Muscle layer of colon (tissue), 2 donors: ENCODE results near the gene HSD17B12.

Experiments used
- H3K27ac ChIP-seq: one replicate; pipeline ENCODE4 v1.7.0; 2013; ENCODE audit warnings: low read depth, mild to moderate bottlenecking, low read length, moderate library complexity
- H3K27me3 ChIP-seq, 2 donors: one replicate each; pipeline ENCODE4 v1.7.0; 2013; ENCODE audit warnings: low read length in 2 of 2, mild to moderate bottlenecking in 2 of 2; ENCODE audit not compliant: insufficient read depth in 2 of 2, control insufficient read depth in 1 of 2
- H3K36me3 ChIP-seq: one replicate; pipeline ENCODE4 v1.7.0; 2013; ENCODE audit warnings: mild to moderate bottlenecking, low read length; ENCODE audit not compliant: insufficient read depth
- H3K4me1 ChIP-seq: one replicate; pipeline ENCODE4 v1.7.0; 2013; ENCODE audit warnings: mild to moderate bottlenecking, low read length; ENCODE audit not compliant: insufficient read depth
- H3K4me3 ChIP-seq, 2 donors: one replicate each; pipeline ENCODE4 v1.7.0; 2013; ENCODE audit warnings: low read length in 2 of 2, low read depth in 1 of 2, mild to moderate bottlenecking in 1 of 2, moderate library complexity in 1 of 2
- H3K9ac ChIP-seq: one replicate; pipeline ENCODE4 v1.7.0; 2013; ENCODE audit warnings: low read length
- H3K9me3 ChIP-seq: one replicate; pipeline ENCODE4 v1.7.0; 2013; ENCODE audit warnings: mild to moderate bottlenecking, low read length
- donor health status: abdominal sarcoma.
- donor health status: Adenocarcinoma of cecum.

The HSD17B12 gene

GRCh38 chr11:43874078-43874477 lies 193.5 kb downstream of the HSD17B12 start:
- Histone ChIP-seq H3K4me1 (no peaks in the 10 kb centered on the region), H3K36me3 (no peaks in the 10 kb centered on the region), H3K27me3 (peaks cover 7 to 14% of the 10 kb centered on the region in 2 donors), H3K27ac (no peak overlapping the region), H3K9ac (no peak overlapping the region), H3K4me3 (no peak overlapping the region), H3K9me3 (no peaks in the 10 kb centered on the region)

- Histone ChIP-seq H3K36me3 (no peaks in the 10 kb centered on the region), H3K4me3 (no peak overlapping the region), H3K27ac (no peak overlapping the region), H3K9me3 (no peaks in the 10 kb centered on the region), H3K4me1 (no peaks in the 10 kb centered on the region), H3K27me3 (peaks cover 7 to 14% of the 10 kb centered on the region in 2 donors), H3K9ac (no peak overlapping the region)
These were observed 194.2 kb downstream of the HSD17B12 start for GRCh38 chr11:43874738-43875137.

GRCh38 chr11:43879789-43880639 lies 199.5 kb downstream of the HSD17B12 start:
- no peak overlapping the region for H3K27ac ChIP-seq
- peaks cover 19% of the 10 kb centered on the region for H3K4me1 ChIP-seq
- peaks cover 21% of the 10 kb centered on the region for H3K36me3 ChIP-seq
- H3K9me3 ChIP-seq = no peaks in the 10 kb centered on the region
- H3K9ac ChIP-seq = peak overlapping the region; percentile 26
- no peaks in the 10 kb centered on the region for H3K27me3 ChIP-seq
- H3K4me3 ChIP-seq = peak overlapping the region; percentile 93

- Histone ChIP-seq H3K36me3 (peaks cover 27% of the 10 kb centered on the region), H3K4me1 (peaks cover 19% of the 10 kb centered on the region), H3K27ac (no peak within 1 kb of the TSS), H3K4me3 (peak within 1 kb of the TSS; percentile 93), H3K9ac (peak within 1 kb of the TSS; percentile 93), H3K9me3 (no peaks in the 10 kb centered on the region), H3K27me3 (no peaks in the 10 kb centered on the region)
These were observed 200.2 kb downstream of the HSD17B12 start, which contains the start of gene ALKBH3 for GRCh38 chr11:43880640-43881159. Gene ALKBH3 (plus strand): TSS chr11:43880831. CDS start chr11:43882653, 1,822 bp downstream.

GRCh38 chr11:43892851-43893250 lies 212.3 kb downstream of the HSD17B12 start:
- no peak overlapping the region for H3K4me3 ChIP-seq
- no peaks in the 10 kb centered on the region for H3K27me3 ChIP-seq
- H3K4me1 ChIP-seq = no peaks in the 10 kb centered on the region
- H3K9me3 ChIP-seq = no peaks in the 10 kb centered on the region
- H3K9ac ChIP-seq = no peak overlapping the region
- H3K27ac ChIP-seq = no peak overlapping the region
- H3K36me3 ChIP-seq = peaks cover 64% of the 10 kb centered on the region

GRCh38 chr11:43894546-43894945 lies 214.0 kb downstream of the HSD17B12 start:
- Histone ChIP-seq H3K9me3 (no peaks in the 10 kb centered on the region), H3K9ac (no peak overlapping the region), H3K27me3 (no peaks in the 10 kb centered on the region), H3K36me3 (peaks cover 67% of the 10 kb centered on the region), H3K4me1 (no peaks in the 10 kb centered on the region), H3K4me3 (no peak overlapping the region), H3K27ac (no peak overlapping the region)

GRCh38 chr11:43895601-43896000 lies 215.1 kb downstream of the HSD17B12 start:
- H3K9me3 ChIP-seq = no peaks in the 10 kb centered on the region
- H3K4me1 ChIP-seq = no peaks in the 10 kb centered on the region
- peaks cover 64% of the 10 kb centered on the region for H3K36me3 ChIP-seq
- H3K27me3 ChIP-seq = no peaks in the 10 kb centered on the region
- H3K4me3 ChIP-seq = no peak overlapping the region
- no peak overlapping the region for H3K9ac ChIP-seq
- H3K27ac ChIP-seq = no peak overlapping the region

GRCh38 chr11:43898574-43898973 lies 218.0 kb downstream of the HSD17B12 start:
- peaks cover 52% of the 10 kb centered on the region for H3K36me3 ChIP-seq
- no peak overlapping the region for H3K4me3 ChIP-seq
- no peaks in the 10 kb centered on the region for H3K27me3 ChIP-seq
- H3K4me1 ChIP-seq = no peaks in the 10 kb centered on the region
- no peak overlapping the region for H3K27ac ChIP-seq
- H3K9me3 ChIP-seq = no peaks in the 10 kb centered on the region
- no peak overlapping the region for H3K9ac ChIP-seq

GRCh38 chr11:43899094-43899493 lies 218.6 kb downstream of the HSD17B12 start:
- Histone ChIP-seq H3K36me3 (peaks cover 57% of the 10 kb centered on the region), H3K27me3 (no peaks in the 10 kb centered on the region)

GRCh38 chr11:43901551-43901950 lies 221.0 kb downstream of the HSD17B12 start:
- no peak overlapping the region for H3K9ac ChIP-seq
- H3K4me3 ChIP-seq = no peak overlapping the region
- peaks cover 50% of the 10 kb centered on the region for H3K36me3 ChIP-seq
- no peaks in the 10 kb centered on the region for H3K9me3 ChIP-seq
- H3K27me3 ChIP-seq = no peaks in the 10 kb centered on the region
- no peak overlapping the region for H3K27ac ChIP-seq
- peaks cover 10% of the 10 kb centered on the region for H3K4me1 ChIP-seq

More at GRCh38 chr11:43899094-43899493, 218.6 kb downstream of the HSD17B12 start:
- no peaks in the 10 kb centered on the region for H3K9me3 ChIP-seq
- H3K27ac ChIP-seq = no peak overlapping the region
- no peaks in the 10 kb centered on the region for H3K4me1 ChIP-seq
- H3K9ac ChIP-seq = no peak overlapping the region
- no peak overlapping the region for H3K4me3 ChIP-seq

GRCh38 chr11:43903078-43903477 lies 222.5 kb downstream of the HSD17B12 start:
- no peaks in the 10 kb centered on the region for H3K27me3 ChIP-seq
- peaks cover 10% of the 10 kb centered on the region for H3K4me1 ChIP-seq
- no peak overlapping the region for H3K9ac ChIP-seq
- no peaks in the 10 kb centered on the region for H3K9me3 ChIP-seq
- H3K27ac ChIP-seq = no peak overlapping the region
- no peak overlapping the region for H3K4me3 ChIP-seq
- H3K36me3 ChIP-seq = peaks cover 39% of the 10 kb centered on the region
